ENCODE results near the gene KDM4C.

DNA sequence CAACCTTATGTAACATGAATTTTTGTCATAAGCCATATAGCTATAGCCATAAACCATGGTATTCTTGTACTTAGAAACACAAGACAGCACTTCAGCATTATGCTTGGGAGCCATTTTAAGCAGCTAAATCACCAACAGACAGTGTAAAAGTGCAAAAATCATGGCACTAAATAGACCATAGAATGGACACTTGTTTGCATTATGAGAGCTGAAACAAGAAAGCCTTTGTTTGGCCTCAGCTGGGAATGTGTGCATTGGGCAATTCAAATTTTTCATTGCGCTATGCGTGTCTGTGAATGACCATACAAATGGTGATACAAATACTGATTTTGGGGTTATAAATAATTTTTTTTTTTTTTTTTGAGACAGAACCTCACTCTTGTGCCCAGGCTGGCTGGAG is 23.7 kb downstream of the KDM4C start:
- TF ChIP-seq, protein P1, sequence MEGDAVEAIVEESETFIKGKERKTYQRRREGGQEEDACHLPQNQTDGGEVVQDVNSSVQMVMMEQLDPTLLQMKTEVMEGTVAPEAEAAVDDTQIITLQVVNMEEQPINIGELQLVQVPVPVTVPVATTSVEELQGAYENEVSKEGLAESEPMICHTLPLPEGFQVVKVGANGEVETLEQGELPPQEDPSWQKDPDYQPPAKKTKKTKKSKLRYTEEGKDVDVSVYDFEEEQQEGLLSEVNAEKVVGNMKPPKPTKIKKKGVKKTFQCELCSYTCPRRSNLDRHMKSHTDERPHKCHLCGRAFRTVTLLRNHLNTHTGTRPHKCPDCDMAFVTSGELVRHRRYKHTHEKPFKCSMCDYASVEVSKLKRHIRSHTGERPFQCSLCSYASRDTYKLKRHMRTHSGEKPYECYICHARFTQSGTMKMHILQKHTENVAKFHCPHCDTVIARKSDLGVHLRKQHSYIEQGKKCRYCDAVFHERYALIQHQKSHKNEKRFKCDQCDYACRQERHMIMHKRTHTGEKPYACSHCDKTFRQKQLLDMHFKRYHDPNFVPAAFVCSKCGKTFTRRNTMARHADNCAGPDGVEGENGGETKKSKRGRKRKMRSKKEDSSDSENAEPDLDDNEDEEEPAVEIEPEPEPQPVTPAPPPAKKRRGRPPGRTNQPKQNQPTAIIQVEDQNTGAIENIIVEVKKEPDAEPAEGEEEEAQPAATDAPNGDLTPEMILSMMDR (IDR thresholded peaks at IDR 0.05) = no peak
- no peak for TF ChIP-seq EZH2 (IDR thresholded peaks at IDR 0.05; ENCODE audit: borderline replicate concordance, insufficient read depth, low read depth, low read length, poor library complexity, severe bottlenecking)
